Gastrocnemius medialis (tissue), 4 donors: Measurements from ENCODE around the gene CHKB. TPM values are rescaled to one million over a fixed set of nuclear protein-coding genes. Genes with fewer than 3 reads are reported as not detected.

Experiments
- ATAC-seq, 2 donors: fragments of 150-250 bp; one replicate each; pipeline ENCODE4 v1.9.1; 2016
- DNase-seq, 2 donors: peaks; one replicate each; pipeline ENCODE4 v3.0.0-alpha.2; 2019
- H3K27ac ChIP-seq, 4 donors: fragments of 200-600 bp; sonication (generic); 1 replicate in 1 of 4; 2 replicates in 3 of 4; pipeline ENCODE4 v1.5.1; 2016 to 2018; ENCODE audit warnings: mild to moderate bottlenecking in 2 of 4, moderate library complexity in 1 of 4
- H3K27me3 ChIP-seq, 3 donors: fragments of 200-600 bp; sonication (generic) in 2 of 3; 1 replicate in 1 of 3; 2 replicates in 2 of 3; pipeline versions ENCODE4 v1.5.1 to v1.6.0; 2016 to 2019; ENCODE audit warnings: mild to moderate bottlenecking in 1 of 3, moderate library complexity in 1 of 3
- H3K36me3 ChIP-seq, 2 donors: fragments of 200-600 bp; sonication (generic) in 1 of 2; one replicate each; pipeline ENCODE4 v1.5.1; 2017 to 2018
- H3K4me1 ChIP-seq, 2 donors: fragments of 200-600 bp; sonication (generic) in 1 of 2; one replicate each; pipeline ENCODE4 v1.5.1; 2016 to 2017; ENCODE audit warnings: mild to moderate bottlenecking in 2 of 2
- H3K4me3 ChIP-seq, 4 donors: fragments of 200-600 bp; sonication (generic) in 3 of 4; 1 replicate in 1 of 4; 2 replicates in 3 of 4; pipeline ENCODE4 v1.5.1; 2016 to 2019; ENCODE audit warnings: mild to moderate bottlenecking in 2 of 4
- H3K9me3 ChIP-seq, 3 donors: fragments of 200-600 bp; sonication (generic) in 2 of 3; 1 replicate in 1 of 3; 2 replicates in 2 of 3; pipeline ENCODE4 v1.5.1; 2016 to 2019
- POLR2A ChIP-seq, 2 donors: fragments of 450-650 bp; IDR thresholded peaks; one replicate each; pipeline ENCODE4 v1.6.1; 2017; ENCODE audit warnings: antibody characterized with exemption in 2 of 2, mild to moderate bottlenecking in 2 of 2, moderate library complexity in 2 of 2
- in situ Hi-C, 4 donors: fragments of 200-750 bp; cut with MboI; loops; one replicate each; pipeline versions ENCODE4 v1.15.0 to v1.8.0; 2017; ENCODE audit warnings: low sequenced_read_pairs in 4 of 4
- intact Hi-C: fragments of 100-400 bp; cut with DNase I; formaldehyde crosslinking; loops from one replicate; pipeline ENCODE4 v1.15.1; 2023; ENCODE audit warnings: low total_unique reads
- total RNA-seq, 4 donors: library from RNA; depleted of rRNA; stranded (reverse); fragments of >200 nt; gene quantifications; one replicate each; pipeline versions ENCODE4 v1.1.0 to v1.2.3, GENCODE V29; 2016
- TF ChIP-seq, protein P1 (sequence below), 5 experiments: fragments of 450-650 bp in 3 of 5; fragments of 200-600 bp in 2 of 5; sonication (generic) in 2 of 5; IDR thresholded peaks in 4 of 5; conservative IDR thresholded peaks in 1 of 5; 1 replicate in 4 of 5; 2 replicates in 1 of 5; pipeline ENCODE4 v1.5.1; 2016 to 2019; ENCODE audit warnings: antibody characterized with exemption in 5 of 5, mild to moderate bottlenecking in 3 of 5, moderate library complexity in 3 of 5

CHKB gene
- total RNA-seq, 4 donors from 2014 or later: 10.8 to 39.7 (median 24.4) TPM

DNA sequence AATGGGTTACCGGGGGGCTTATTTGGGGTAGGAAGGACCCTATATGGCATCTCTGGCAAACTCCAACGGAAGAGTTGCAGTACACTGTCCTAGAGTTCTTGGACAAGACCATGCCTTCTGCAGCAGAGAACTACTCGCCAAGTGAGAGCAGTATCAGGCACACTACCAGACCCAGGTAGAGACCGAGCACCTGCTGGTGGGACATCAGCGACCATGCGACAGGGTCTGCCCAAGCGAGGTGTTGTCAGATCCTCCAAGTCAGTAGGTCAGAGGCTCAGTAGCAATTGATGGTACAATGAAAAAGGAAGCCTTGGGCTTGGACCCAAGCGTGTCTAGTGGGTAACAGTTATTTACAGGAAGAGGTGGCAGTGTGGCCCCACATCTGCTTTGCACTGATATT is 3.1 kb upstream of the CHKB start:
- Histone ChIP-seq H3K9me3 (no peaks in the 10 kb centered on the region), H3K27me3 (no peaks in the 10 kb centered on the region), H3K4me3 (no peak overlapping the region), H3K27ac (no peak overlapping the region), H3K4me1 (peaks cover 16 to 23% of the 10 kb centered on the region in 2 donors), H3K36me3 (no peaks in the 10 kb centered on the region)
- in situ Hi-C loops (no loop called here), intact Hi-C loops (no loop called here)
- DNase-seq (no peak), ATAC-seq (no peak)
- TF ChIP-seq, protein P1, sequence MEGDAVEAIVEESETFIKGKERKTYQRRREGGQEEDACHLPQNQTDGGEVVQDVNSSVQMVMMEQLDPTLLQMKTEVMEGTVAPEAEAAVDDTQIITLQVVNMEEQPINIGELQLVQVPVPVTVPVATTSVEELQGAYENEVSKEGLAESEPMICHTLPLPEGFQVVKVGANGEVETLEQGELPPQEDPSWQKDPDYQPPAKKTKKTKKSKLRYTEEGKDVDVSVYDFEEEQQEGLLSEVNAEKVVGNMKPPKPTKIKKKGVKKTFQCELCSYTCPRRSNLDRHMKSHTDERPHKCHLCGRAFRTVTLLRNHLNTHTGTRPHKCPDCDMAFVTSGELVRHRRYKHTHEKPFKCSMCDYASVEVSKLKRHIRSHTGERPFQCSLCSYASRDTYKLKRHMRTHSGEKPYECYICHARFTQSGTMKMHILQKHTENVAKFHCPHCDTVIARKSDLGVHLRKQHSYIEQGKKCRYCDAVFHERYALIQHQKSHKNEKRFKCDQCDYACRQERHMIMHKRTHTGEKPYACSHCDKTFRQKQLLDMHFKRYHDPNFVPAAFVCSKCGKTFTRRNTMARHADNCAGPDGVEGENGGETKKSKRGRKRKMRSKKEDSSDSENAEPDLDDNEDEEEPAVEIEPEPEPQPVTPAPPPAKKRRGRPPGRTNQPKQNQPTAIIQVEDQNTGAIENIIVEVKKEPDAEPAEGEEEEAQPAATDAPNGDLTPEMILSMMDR (IDR thresholded peaks at IDR 0.05 in 4 of 5, conservative IDR thresholded peaks at IDR 0.05 in 1 of 5): no peak
- TF ChIP-seq POLR2A (IDR thresholded peaks at IDR 0.05): no peak

DNA sequence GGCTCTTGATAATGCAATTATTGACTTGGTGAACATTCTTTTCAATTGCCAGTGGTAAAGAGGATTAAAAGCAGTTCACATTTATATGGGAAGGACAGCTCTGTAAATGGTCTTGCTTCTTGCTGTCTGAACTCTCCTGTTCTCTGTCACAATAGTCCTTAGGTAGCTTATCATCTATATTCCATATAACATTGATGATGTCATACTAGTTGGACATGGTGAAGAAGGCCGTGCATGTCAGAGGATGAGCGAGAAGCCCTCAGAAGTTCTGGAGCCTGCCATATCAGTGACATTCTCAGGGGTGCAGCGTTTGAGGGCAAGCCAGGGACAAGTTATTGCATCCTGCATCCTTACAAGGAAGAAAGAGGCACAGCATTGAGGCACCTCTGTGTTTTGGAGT is 2.6 kb upstream of the CHKB start:
- peaks cover 16 to 27% of the 10 kb centered on the region in 2 donors for H3K4me1 ChIP-seq
- peaks cover 0 to 3% of the 10 kb centered on the region in 2 donors for H3K36me3 ChIP-seq
- H3K27me3 ChIP-seq: no peaks in the 10 kb centered on the region
- DNase-seq (no peak), ATAC-seq (no peak)
- in situ Hi-C loops (no loop called here), intact Hi-C loops (no loop called here)
- H3K27ac ChIP-seq: no peak overlapping the region
- H3K9me3 ChIP-seq: no peaks in the 10 kb centered on the region
- TF ChIP-seq POLR2A (IDR thresholded peaks at IDR 0.05): no peak
- TF ChIP-seq, protein P1 (IDR thresholded peaks at IDR 0.05 in 4 of 5, conservative IDR thresholded peaks at IDR 0.05 in 1 of 5): no peak
- no peak overlapping the region for H3K4me3 ChIP-seq

DNA sequence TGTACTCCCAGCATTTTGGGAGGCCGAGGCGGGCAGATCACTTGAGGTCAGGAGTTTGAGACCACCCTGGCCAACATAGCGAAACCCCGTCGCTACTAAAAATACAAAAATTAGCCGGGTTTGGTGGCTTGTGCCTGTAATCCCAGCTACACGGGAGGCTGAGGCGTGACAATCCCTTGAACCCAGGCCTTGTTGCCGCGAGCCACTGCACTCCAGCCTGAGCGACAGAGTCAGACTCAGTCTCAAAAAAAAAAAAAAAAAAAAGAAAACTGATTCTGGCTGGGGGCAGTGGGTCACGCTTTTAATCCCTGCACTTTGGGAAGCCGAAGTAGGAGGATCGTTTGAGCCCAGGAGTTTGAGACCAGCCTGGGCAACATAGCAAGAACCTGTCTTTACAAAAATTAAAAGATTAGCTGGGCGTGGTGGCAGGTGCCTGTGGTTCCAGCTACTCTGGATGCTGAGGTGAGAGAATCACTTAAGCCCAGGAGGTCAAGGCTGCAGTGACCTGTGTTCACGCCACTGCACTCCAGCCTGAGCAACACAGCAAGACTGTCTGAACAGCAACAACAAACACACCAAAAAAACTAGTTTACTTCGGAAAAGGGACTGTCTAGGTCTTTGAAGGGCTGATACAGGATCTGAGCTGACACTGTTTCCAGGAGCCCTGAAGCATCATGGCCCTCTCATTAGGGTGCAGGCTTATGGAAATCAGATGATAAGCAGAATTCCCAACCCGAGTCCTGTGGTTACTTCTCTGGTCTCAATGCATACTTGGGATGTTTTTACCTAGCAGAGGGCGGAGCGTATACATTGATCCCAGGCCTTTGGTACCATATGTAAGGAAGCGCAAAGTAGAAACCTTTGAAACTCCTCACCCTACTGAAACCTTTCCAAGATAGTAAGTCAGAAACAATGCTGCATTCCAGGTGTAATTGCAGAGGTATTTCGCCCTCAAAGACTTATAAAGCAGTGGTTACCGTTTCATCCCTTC is 1.8 kb upstream of the CHKB start:
- peaks cover 16 to 27% of the 10 kb centered on the region in 2 donors for H3K4me1 ChIP-seq
- no peak overlapping the region for H3K4me3 ChIP-seq
- intact Hi-C loops (loop anchor here (1.0 kb wide), 1 partner anchor 44 kb away; the partner anchor contains the start of gene ARSA), in situ Hi-C loops (no loop called here)
- H3K27me3 ChIP-seq: no peaks in the 10 kb centered on the region
- DNase-seq (peak in 1 of 2 donors; percentile 7), ATAC-seq (no peak)
- H3K36me3 ChIP-seq: peaks cover 0 to 7% of the 10 kb centered on the region in 2 donors
- TF ChIP-seq POLR2A (IDR thresholded peaks at IDR 0.05): no peak
- TF ChIP-seq, protein P1 (IDR thresholded peaks at IDR 0.05 in 4 of 5, conservative IDR thresholded peaks at IDR 0.05 in 1 of 5): no peak
- H3K27ac ChIP-seq: no peak overlapping the region
- H3K9me3 ChIP-seq: no peaks in the 10 kb centered on the region

DNA sequence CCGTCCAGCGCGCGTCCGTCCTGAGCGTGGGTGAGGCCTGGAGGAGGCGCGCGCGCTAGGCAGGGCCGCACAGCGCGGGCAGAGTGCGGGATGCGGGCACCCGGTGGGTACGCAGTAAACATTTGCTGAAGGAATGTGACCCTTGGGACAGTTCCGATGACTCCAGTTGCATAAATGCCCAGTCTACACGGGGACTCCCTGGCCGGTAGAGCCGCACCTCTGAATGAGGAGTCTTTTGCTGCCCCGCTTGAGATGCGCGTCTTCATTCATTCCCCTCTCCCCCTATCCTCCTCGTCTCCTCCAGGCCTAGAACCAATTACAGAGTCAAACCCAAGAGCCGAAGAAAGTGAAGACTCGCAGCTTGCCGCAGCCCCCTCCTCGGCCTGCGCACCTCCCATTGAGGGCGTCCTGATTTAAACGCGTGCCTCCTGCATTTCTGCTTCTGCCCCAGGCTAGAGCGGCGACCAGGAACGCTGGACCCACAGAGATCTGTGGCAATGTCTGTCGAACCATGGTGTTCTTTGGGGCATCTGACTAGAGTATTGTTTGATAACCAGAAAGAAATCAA is 729 bp upstream of the CHKB start:
- H3K27ac ChIP-seq: peak overlapping the region; percentile 89 to 98 (median 96)
- ATAC-seq (peak; percentile 16 to 17), DNase-seq (no peak)
- peak overlapping the region; percentile 69 to 96 (median 74) for H3K4me3 ChIP-seq
- H3K27me3 ChIP-seq: no peaks in the 10 kb centered on the region
- intact Hi-C loops (loop anchor here (2.0 kb wide), 1 partner anchor 75 kb away; the partner anchor contains the start of gene NCAPH2), in situ Hi-C loops (no loop called here)
- H3K36me3 ChIP-seq: peaks cover 0 to 7% of the 10 kb centered on the region in 2 donors
- H3K9me3 ChIP-seq: no peaks in the 10 kb centered on the region
- TF ChIP-seq, protein P1 (IDR thresholded peaks at IDR 0.05 in 4 of 5, conservative IDR thresholded peaks at IDR 0.05 in 1 of 5): no peak
- TF ChIP-seq POLR2A (IDR thresholded peaks at IDR 0.05): no peak
- H3K4me1 ChIP-seq: peaks cover 25 to 36% of the 10 kb centered on the region in 2 donors
